SKM-1 (cell line): Measurements from ENCODE around the gene SYVN1.
"Not testable (repeated sequence)": the region's sequence is repeated elsewhere in the genome, so short reads cannot be mapped to it uniquely, and the experiment has no call there.

ENCODE experiments used
- DNase-seq: peaks from one replicate; lab custom pipeline; 2025; ENCODE audit not compliant: unreplicated experiment; lab: John Stamatoyannopoulos, UW

The SYVN1 gene

DNA sequence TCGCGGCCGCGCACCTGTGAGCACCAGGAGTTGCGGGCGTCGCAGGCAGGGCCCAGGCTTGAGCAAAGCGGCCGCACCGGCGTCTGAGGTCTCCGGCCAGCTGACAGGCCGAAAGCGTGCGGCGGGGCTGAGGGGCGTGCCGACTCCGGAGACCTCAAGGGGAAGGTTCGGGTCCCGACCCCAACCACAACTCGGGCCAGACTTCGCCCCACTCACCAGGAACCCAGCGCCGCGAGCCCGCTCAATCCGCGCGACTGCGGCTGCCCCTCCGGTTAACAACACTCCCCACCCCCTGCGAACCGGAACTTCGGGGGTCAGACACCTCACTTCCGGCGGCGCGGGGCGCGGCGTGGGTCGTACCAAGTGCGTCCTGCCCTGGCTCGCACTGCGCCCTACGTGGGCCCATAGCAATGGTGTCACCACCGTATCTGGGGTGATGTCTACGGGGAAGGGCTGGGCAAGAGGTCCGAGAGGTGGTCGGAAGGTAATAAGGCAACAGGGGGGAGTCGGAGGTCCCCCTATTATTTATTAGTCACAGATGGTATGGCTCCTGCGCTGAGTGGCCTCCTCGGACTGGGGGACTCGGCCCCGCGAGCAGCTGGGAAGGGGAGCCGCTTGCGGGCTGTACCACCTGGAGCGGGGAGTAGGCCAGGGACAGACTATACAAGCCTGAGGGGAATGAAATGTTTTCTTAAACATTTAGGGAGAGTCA, at the start of gene SYVN1:
TSS of gene SYVN1 (minus strand) at position 280 of the 712 bp plus-strand sequence. CDS start 918 bp downstream, outside the sequence.
- DNase-seq: peak; percentile 86

DNA sequence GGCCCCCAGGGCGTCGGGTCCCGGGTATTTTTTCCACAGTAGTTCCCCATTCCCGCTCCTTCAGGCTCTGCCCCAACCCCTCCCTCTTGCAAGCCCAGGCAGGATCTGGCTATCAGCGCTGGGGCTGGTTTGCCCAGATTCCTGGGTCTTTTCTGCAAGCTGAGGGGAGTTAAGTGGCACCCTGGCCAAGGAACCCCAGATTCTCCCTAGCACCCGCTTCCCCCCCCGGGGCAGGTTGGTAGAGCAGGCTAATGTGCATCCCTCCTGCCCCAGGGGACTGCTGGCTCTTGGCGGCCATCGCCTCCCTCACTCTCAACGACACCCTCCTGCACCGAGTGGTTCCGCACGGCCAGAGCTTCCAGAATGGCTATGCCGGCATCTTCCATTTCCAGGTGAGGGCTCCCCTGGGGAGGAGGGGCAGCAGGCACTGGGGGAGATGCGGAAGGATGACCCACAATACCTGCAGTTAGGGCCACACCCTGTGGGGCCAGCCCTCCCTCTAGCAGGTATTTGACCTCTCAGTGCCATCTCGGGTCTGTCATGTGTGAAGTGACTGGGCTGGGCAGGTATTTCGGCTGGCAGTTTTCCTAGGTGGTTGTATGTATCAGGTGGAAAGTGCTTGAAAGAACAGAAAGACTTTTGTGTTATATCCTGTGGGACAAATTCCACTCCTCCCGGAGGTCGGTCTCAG, 49.0 kb upstream of the SYVN1 start:
- DNase-seq: no peak

DNA sequence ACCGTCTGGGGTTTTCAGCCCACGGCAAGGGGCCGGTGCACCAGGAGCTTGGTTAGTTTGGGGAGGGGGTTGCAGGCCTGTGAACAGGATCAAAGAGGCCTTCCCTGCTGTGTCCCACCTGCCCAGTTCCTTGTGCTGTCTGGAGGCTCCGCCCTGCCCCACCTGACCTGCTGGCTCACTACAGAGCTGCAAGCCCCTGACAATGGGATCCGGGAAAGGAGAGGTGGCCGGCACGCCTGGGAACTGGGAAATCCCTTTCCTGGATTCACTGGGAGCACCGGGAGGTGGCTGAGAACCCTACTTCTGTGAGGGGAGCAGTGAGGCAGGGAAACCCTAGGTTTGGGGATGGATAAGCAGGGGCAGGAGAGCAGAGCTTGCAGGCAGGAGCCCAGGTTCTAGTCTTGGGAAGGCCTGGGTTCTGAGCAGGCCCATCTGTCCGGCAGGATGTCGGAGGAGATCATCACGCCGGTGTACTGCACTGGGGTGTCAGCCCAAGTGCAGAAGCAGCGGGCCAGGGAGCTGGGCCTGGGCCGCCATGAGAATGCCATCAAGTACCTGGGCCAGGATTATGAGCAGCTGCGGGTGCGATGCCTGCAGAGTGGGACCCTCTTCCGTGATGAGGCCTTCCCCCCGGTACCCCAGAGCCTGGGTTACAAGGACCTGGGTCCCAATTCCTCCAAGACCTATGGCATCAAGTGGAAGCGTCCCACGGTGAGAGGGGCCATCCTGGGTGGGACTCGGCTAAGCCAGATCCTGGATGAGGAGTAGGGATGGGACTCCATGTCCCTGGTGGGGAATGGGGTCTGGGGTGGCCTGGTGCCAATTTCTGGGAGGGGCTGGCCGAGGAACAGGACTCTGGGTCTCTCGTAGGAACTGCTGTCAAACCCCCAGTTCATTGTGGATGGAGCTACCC, 48.2 kb upstream of the SYVN1 start:
- no peak for DNase-seq

DNA sequence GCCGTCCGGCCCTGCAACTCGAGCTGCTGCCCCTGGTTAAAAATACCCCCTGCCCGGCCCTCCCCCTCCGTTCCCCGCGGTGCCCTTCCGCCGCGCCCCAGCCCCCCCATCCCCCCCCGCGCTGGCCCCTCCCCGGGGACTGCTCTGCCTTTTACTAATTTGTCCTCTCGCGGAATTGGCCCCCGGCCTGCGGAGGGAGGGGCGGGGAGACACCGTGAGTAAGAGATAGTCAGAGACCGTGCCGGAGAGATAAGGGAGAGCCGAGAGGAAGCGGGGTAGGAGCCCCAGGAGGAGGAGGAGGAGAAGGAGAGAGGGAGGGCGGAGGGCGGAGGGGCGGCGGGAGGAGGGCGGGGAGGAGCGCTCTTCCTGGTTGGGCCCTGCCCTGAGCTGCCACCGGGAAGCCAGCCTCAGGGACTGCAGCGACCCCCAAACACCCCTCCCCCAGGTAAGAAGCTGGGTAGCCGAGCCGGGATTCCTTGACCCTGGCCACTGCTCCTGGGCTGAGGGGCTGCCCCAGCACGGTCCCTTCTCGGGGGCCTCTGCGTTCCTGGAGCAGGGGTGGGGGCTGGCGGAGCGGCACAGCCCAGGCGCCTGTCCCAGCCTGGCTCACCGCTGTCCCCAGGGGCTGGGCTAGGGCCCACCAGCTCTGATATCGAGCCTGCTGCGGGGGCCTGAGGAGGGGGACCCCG, 47.4 kb upstream of the SYVN1 start, which contains the start of gene CAPN1:
TSS of gene CAPN1 (plus strand) at position 360 of the 689 bp plus-strand sequence. CDS start 774 bp downstream, outside the sequence.
- peak; percentile 78 for DNase-seq

DNA sequence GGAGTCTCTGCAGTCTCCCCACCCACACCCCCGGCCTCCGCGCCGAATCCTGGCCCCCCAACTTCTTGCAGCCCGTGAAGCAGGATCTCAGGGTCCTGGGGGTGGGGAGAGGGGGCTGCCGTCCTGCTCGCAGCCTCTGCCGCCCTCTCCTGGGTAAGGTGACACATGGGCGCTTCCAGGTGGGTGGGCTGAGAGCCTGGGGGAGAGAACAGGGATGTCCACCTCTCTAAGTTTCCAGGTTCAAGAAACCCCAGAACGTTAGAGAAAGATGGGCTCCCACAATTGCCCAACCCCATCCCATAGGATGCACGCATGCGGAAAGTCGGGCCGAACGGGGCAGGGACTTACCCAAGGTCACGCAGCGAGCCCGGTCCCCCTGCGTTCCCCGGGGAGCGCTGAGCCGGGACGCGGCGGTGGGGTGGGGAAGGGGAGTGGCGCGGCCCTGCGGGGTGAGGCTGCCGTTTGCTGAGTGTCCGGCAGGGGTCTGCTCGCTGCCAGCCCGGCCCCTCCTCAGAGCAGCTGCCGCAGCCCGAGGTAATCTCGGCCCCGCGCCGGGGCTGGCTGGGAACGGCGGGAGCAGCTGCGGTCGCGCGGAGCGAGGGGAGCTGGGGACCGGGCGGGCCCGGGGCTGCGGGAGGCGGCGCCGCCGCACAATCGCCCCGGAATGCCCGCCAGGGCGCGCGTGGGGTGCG, 46.7 kb upstream of the SYVN1 start:
- no peak for DNase-seq

DNA sequence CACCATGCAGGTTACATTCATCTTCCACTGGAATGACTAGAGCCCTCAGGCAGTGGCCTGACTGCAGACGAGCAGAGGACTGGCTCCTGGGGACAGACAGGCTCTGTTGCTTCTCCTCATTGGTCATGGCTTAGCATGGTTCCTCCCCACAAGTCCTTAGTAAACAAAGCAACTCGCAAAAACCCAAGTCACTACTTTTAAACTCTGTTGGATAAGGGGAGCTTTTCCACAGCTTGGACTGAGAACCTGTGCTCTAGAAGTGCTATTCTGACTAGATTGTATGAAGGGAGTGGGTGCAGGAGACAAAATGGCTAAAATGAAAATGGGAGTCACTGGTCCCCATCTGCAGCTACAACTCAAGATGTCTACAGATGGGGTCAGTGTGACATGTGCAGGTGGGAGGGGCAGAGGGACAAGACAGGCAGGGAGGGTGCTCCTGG, 40.3 kb upstream of the SYVN1 start:
- DNase-seq: not testable (repeated sequence)

DNA sequence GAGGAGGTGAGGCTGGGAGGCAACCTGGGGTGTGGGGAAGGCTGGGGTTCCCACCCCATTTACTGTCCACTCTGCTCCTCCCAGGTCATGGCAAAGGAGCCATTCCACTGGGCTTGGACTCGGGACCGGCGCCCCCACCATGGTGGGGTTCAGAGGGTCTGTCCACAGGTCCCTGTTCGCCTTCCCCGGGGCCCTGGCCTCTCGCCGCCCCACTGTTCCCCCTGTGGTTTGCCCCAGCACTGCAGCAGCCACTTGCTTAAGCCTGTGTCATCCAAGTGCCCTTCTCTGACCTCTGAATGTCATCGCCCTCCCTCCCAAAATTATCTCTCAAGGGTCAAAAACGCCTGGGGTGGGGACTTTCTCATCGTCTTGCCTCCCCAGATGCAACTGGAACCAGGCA, 38.3 kb upstream of the SYVN1 start:
- no peak for DNase-seq

DNA sequence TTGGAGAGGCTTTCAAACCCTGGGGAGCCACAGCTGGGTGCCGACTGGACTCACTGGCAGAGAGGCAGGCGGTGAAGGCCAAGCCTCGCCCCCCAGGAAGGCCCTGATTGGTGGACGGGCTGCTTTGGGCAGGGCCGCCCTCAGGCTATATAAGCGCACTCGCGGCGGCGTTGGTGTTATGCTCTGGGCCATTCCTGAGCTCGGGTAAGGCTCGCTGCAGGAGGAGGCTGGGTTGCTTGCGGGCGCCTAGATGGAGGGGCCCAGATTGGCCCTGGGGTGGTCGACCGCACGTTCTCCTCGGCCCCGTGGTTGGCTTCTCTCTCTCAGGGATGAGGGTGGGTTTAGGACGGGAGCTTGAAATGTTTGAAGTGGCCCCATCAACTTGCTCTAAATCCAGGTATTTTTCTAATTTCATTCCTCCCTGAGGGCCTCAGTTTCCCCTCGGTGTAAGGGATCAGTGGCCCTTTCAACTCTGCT, 35.8 kb upstream of the SYVN1 start, which contains the start of gene SPDYC:
TSS of gene SPDYC (plus strand) at position 176 of the 477 bp plus-strand sequence. CDS start 1,125 bp downstream, outside the sequence.
- no peak for DNase-seq

DNA sequence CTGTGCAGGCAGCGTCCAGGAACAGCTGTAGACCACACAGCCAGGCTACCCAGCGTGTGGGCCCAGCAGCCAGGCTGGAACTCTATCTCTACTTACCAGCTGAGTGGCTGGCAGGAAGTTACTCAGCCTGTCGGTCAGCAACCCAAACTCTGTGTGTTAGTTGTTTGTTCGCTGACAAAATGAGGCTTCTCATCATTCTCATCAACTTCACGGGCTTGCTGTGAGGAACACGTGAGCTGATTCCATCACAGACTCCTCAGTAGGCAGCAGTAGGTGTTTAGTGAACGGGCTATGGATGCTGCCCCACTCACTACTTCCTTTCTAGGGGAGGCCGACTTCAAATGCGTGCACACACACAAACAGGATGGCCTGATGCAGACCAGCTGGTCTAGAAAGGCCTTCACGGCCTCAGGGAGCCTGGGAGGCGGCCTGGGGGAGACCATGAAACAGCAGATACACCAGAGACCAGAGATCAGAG, 34.9 kb upstream of the SYVN1 start:
- DNase-seq: no peak

DNA sequence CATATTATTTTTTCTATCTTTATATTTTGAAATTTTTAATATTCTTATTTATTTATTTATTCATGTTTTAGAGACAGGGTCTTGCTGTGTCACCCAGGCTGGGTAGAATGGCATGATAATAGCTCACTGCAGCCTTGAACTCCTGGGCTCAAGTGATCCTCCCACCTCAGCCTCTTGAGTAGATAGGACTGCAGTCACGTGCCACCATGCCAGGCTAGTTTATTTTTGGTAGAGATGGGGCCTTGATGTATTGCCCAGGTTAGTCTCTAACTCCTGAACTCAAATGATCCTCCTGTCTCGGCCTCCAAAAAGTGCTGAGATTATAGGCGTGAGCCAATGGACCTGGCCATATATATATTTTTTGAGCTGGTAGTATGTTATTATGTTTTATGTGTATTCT, 33.3 kb upstream of the SYVN1 start:
- DNase-seq: no peak

DNA sequence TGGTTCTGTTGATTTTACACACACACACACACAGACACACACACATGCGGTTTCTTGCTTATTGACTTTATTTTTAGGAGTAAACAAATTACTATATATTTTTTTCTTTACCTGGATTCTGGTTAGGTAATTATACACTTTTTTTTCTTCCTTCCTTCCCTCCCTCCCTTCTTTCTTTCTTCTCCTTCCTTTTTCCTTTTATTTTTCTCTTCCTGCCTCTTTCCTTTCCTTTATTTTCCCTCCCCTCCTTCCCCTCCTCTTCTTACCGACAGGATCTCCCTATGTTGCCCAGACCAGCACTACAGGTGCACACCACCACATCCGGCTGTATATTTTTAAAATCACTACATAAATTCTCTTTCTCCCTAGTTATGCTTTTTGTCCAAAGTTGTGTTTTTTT, 32.6 kb upstream of the SYVN1 start:
- no peak for DNase-seq

DNA sequence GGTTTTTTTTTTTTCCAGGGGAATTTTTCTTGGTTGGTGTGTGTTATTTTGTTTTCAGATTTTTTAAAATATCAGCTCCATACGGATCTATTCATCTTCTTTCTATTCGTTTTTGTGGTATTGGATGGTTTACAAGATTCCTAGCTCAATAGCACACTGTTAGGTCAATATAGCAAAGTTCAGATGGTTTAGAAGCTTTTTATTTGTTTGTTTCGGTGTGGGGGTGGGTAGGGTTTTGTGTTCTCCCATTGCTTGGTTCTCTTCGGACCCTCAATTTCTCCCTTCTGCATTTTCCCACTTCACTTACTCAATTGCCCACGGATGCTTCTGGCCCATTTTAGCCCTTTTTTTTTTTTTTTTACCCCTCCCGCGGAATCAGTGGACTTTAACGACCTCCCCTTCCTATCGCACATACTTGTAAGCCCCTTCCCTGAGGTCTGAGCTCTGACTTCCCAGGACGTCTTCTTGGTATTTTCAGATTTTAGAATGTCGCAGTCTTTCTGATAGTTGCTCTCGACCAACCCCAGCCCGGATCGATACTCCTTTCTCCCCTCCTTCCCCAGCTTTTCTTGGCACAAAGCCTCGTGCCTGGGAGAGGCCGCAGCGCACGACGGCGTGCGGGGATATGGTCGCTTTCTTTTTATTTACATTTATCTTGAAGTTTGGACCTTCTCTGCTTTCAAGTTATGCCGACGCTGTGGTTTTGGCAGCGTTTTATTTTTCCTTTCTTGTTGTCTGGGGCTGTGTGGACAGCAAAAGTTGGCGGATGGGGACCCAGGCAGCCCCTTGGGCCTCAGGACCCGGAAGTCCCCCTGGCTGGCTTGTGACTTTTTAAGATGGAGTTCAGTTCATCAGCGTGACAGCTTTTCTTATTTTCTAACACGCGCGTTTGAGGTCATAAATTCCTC, 31.3 kb upstream of the SYVN1 start:
- no peak for DNase-seq

DNA sequence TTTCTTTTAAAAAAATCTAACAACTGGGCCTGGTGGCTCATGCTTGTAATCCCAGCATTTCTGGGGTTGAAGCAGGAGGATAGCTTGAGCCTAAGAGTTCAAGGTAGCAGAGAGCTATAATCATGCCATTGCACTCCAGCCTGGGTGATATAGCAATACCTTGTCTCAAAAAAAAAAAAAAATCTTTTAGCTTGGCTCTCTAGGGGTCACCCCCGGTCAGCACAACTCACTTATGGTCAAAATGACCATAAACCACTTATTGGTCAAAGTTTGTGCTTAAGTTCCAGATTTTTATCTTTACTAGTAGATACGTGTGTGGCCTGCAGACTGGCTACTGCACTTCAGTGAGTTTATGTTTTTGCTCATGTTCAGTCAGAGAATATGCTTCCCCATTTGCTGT, 29.4 kb upstream of the SYVN1 start:
- no peak for DNase-seq

DNA sequence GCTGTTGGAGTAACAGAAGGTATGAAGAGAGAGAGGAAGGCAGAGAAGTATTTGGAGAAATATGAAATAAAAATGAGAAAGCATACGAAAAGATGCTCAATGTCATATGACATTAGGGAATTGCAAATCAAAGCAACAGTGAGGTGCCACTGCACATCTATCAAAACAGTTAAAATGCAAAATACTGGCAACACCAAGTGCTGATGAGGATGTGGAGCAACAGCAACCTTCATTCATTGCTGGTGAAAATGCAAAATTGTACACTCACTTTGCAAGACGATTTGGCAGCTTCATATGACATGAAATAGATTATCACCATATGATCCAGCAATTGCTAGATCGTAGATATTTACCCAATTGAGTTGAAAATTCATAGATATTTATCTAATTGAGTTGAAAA, 26.3 kb upstream of the SYVN1 start:
- no peak for DNase-seq

DNA sequence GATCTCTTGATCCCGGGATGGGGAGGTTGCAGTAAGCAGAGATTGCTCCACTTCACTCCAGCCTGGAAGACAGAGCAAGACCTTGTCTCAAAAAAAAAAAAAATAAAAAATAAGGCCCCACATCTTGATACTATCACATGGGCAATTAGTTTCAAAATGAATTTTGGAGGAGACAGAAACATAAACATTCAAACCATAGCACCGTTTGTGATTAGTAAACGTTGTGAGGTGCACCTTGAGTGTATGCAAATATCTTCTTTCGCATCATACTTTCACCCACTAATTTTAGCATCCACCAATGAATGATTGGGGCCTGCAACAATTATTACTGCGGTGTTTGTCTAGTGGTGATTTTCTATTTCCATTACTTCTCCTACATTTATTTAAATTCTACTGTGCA, 24.7 kb upstream of the SYVN1 start:
- no peak for DNase-seq

DNA sequence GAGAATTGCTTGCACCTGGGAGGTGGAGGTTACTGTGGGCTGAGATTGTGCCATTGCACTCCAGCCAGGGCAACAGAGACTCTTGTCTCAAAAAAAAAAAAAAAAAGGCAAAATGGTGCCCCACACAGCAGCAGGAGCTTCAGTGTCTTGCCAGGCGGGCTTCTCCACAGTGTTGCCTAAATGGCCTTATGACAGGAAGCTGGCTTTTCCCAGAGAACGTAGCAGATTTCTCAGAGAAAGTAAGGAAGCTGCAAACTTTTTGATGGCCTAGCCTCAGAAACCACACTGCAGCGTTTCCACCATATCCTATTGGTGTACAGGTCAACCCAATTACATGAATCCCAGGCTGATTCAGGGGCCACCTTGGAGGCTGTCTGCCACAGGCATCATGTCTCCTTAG, 23.0 kb upstream of the SYVN1 start:
- DNase-seq: no peak

DNA sequence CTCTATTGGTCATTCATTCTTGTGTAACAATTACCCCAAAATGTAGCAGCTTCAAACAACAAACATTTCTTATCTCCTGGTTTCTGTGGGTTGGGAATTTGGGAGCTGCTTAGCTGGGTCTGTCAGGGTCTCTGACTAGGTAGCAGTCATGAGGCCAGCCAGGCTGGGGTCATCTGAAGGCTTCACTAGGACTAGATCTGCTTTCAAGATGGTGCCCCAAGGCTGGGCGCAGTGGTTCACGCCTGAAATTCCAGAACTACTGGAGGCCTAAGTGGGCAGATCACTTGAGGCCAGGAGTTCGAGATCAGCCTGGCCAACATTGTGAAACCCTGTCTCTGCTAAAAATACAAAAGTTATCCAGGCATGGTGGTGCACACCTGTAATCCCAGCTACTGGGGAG, 22.6 kb upstream of the SYVN1 start:
- no peak for DNase-seq

DNA sequence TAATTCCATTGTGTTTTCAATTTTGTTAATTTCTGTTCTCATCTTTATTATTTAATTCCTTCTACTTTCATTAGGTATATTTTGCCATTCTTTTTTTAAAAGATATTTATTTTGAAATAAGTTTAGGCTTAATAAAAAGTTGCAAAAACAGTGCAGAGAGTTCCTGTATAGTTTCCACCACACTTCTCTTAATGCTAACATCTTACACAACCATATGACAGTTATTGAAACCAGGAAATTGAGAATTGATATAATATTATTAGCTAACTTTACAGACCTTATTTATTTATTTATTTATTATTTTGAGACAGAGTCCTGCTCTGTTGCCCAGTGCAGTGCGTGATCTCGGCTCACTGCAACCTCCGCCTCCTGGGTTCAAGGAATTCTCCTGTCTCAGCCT, 21.9 kb upstream of the SYVN1 start:
- no peak for DNase-seq

DNA sequence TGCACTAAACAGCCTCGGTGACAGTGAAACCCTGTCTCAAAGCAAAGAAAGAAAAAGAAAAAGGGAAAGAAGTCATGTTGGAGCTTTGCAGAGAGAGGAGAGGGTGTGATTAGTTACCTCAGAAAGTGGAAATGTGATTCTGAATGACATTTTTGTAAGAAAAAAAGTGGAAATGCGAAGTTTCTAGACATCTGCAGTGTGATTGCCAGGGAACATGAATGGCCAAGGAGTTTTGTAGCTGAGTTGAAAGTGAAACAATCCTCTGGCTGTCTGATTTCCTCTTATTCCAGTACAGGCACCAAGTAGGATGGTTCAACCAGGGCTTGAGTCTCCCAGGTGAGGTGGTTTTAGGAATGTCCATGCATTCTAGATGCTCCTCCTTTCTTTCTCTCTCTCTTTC, 17.8 kb upstream of the SYVN1 start:
- no peak for DNase-seq
